NCI-H146 treated with DMSO at 0.1 percent for 48 hours (cell line): ENCODE data around the gene UBLCP1.
"Not testable (repeated sequence)": the region's sequence is repeated elsewhere in the genome, so short reads cannot be mapped to it uniquely, and the experiment has no call there.

Source experiments
- DNase-seq: peaks from one replicate; lab custom pipeline; 2025; ENCODE audit not compliant: unreplicated experiment; lab: John Stamatoyannopoulos, UW

UBLCP1 gene

GRCh38 chr5:159262859-159263568 lies at the start of gene UBLCP1:
TSS of gene UBLCP1 (plus strand) at chr5:159263290. CDS start at chr5:159268916, 5,626 bp downstream.
- peak; percentile 56 for DNase-seq

DNA sequence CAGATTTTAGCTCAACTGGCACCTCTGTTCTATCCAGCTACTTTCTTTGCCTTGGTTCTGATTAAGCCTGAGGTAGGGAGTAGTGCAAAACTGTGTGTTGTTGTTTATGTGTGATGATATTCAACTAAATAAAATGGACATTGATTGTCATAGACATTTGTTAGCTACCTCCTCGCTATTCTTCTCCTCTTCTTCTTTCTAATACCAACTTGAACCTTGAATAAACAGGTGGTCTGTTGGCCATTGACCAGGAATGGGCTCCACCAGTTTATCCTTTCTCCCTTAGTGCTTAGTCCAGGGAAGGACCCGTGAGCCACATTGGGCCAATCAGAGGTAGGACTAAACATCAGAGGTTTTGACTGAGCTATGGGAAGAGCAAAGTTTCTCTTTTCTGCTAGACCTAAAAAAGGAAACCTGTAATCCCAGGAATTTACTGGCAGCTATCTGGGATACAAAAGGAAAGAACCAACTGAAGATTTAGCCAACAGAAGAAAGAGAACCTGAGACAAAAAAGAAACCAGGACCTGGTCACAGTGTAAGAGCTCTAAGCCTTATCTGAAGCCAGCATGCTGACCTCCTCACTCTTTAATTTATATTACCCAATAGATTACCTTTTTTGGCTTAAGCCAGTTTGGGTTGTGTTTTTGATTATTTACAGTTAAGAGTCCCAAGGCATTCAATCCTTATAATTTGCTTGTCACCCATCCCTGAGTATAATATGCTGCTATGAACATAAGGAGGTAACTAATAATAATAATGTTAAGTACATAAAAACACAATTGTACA lies 48.4 kb upstream of the UBLCP1 start:
- no peak for DNase-seq

DNA sequence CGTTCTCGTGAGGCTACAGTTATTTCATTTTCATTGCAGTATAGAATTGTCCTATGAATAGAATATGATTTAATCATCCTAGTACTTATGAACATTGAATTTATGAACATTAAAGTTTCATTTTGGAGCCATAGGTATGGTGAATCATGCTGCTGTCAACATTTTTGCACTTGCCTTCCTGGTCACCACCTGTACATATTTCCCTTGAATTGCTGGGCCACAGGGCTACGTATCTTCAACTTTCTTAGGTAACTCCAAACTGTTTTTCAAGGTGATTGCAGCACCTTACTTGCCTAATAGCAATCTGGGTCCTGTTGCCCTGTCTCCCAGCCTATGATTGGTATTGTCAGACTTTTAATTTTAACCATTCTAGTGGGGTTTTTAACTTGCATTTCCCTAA lies 47.2 kb upstream of the UBLCP1 start:
- DNase-seq: no peak

GRCh38 chr5:159216454-159216853 lies 46.6 kb upstream of the UBLCP1 start:
- no peak for DNase-seq

GRCh38 chr5:159217236-159217635 lies 45.9 kb upstream of the UBLCP1 start:
- DNase-seq: no peak

DNA sequence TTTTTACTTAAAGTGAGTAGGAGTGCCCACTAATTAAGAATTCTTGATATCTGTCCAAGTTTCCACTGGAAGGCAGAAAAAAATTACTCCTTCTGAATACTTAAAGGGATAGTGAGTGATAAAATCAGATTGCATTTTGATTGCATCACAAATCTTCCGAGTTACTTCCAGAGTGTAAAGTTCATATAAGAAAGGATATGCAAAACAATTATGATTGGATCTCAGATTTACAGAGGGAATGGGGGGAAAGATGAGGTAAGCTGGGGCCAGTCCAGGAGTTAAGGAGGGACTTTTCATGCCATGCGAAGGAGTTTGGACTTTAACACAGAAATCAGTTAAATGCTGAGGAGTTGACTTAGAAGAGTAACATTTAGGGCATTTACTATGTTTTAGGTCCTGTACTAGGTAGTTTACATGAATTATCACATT lies 44.5 kb upstream of the UBLCP1 start:
- no peak for DNase-seq

GRCh38 chr5:159220206-159220605 lies 42.9 kb upstream of the UBLCP1 start:
- no peak for DNase-seq

- DNase-seq: no peak
Measured at GRCh38 chr5:159223469-159223868, 39.6 kb upstream of the UBLCP1 start.

GRCh38 chr5:159224471-159224870 lies 38.6 kb upstream of the UBLCP1 start:
- DNase-seq: no peak

DNA sequence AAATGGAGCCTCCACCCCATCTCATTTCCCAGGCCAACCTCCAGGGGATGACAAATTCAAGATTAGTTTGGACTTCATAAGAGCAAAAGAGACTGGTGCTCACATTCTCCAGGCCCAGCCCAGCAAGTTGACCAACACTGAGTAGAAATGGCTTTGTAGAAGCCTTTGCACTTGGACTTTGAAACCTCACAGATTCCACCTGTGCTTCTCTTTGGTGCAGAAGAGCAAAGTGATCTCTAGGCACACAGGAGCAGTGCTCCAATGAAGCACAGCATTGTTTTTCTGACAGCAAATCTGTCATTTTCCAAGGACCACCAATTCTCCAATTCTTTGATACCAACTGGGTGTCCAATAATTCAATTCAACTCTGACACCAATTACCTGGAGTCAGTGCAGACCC lies 36.6 kb upstream of the UBLCP1 start:
- no peak for DNase-seq

DNA sequence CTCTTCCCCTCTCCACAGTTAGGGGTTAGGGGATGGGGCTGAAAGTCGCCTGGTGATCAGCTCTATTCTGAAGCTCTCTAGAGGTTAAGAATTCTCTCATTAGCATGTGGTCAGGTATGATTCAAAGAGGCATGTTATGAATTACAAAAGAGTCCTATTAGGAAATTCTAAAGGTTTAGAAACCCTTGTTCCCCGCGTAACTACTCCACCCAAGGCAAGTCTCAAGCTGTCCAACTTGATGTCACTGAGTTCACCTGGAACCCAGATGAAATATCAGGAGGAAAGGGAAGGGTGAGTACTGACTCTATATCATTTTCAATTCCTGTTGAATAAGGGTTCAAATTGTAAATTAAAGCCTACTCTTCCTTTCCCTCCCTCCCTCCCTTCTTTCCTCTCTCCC lies 35.6 kb upstream of the UBLCP1 start:
- no peak for DNase-seq

DNA sequence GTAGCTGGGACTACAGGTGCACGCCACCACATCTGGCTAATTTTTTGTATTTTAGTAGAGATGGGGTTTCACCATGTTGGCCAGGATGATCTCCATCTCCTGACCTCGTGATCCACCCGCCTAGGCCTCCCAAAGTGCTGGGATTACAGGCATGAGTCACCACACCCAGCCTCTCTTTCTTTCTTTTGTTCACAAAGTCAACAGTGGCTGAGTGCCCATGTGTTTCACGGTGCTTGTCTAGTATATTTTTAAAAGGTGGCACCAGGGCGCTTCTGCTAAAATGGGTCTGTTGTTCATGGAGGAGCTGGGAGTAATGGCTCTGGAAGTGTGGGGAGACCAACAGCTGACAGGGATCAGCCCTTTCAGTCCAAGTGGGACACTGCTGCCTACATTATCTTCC lies 35.0 kb upstream of the UBLCP1 start:
- peak; percentile 6 for DNase-seq

- peak; percentile 8 for DNase-seq
Measured at GRCh38 chr5:159230657-159231056, 32.4 kb upstream of the UBLCP1 start.

DNA sequence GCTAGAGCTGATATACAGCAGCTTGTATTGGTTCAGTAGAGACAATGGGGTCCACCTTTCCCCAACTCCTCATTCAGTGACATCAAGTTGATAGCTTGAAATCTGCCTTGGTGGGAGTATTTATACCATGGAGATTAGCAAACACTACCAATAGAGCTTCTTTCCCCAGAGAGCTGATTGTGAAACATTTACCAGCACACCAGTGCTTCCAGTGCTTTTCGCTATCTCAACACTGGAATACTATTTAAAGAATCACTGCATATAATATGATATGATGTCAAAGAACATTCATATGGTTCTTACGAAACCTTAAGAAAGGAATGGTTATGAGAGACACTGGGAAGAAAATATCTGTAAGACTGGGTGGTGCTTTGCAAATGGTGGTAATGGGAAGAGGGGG lies 31.9 kb upstream of the UBLCP1 start:
- no peak for DNase-seq

DNA sequence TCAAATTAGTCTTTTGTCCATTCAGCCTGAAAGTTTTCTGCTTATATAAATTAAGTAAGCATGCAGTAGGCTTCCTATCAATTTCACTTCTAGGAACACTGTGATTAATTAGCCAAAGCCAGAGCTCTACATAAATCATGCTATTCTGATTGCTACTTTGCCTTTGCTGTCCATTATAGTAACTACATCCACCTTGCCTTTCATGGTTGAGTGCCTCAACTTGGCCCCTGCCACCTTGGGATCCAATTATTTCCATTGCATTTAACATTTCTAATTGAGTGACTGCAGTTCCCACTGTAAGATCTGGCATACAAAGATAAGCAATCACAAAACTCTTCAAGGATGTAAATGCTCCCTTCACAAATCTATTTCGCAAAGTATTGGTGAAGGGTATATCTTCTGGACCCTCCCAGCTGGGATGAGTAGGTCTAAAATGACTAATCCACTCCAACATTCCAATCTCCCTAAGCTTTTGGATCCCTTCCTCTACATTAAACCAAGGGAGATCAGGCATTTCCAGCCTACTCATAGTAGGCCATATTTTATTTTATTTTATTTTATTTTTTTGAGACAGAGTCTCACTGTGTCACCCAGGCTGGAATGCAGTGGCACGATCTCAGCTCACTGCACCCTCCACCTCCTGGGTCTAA lies 27.1 kb upstream of the UBLCP1 start:
- not testable (repeated sequence) for DNase-seq

GRCh38 chr5:159240301-159240870 lies 22.7 kb upstream of the UBLCP1 start:
- DNase-seq: no peak

DNA sequence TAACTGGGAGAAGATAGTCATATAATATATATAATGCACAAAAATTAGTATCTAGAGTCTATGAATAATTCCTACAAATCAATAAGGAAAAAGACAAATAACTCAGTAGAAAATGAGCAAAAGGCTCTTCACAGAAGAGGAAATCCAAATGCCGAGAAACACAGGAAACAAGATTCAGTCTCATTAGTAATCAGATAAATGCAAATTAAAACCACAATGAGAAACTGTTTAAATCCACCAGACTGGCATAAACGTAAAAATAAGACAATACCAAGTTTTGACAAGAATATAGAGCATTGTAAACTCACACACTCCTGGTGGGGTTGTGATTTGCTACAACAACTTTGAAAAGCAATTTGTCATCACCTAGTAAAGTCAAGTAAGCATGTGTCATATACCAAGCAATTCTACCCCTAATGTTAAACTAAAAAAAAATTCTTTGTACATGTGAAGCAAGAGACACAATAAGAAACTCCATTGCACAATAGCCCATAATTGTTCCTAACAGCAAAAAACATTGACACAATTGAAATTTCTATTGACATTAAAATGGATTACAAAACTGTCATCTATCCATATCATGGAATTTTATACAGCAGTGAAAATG lies 21.0 kb upstream of the UBLCP1 start:
- no peak for DNase-seq

DNA sequence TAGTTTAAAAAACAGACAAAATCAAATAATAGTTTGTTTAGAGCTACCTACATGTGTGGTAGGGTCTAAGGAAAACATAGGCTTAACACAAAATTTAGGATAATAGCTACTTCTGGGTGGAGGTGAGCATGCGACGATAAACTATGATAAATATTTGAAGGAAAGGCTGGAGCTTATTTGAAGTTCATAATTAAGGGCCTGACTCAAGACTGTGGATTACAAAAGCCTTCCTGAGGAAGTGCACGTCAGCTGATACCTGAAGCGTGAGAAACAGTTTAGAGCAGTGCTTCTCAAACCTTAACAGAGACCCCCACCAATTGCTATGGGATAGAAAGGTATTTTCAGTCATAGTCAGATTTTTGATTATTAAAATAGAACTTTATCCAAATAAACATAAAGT lies 20.4 kb upstream of the UBLCP1 start:
- DNase-seq: no peak

- no peak for DNase-seq
Measured at GRCh38 chr5:159243385-159243784, 19.7 kb upstream of the UBLCP1 start.

DNA sequence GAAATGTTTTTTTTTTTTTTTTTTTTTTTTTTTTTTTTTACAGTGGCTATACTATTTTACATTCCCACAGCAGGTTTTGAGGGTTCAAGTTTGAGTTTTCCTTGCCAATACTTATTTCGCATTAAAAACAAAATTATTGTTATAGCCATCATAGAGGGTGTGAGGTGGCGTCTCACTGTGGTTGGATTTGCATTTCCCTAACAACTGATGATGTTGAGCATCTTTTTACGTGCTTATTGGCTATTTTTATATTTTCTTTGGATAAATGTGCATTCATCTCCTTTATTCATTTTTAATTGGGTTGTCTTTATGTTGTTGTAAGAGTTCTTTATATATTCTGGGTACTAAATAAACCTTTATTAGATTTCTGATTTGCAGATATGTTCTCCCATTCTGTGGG lies 18.9 kb upstream of the UBLCP1 start:
- no peak for DNase-seq

- no peak for DNase-seq
Measured at GRCh38 chr5:159244890-159245289, 18.2 kb upstream of the UBLCP1 start.
